Muscle of back (tissue), 13 donors: Measurements from ENCODE around the gene SPANXA1. TPM values are rescaled to one million over a fixed set of nuclear protein-coding genes. Genes with fewer than 3 reads are reported as not detected.
A peak's percentile ranks its signal among the peaks of the same experiment; 100 is the strongest.
"Not testable (repeated sequence)": the region's sequence is repeated elsewhere in the genome, so short reads cannot be mapped to it uniquely, and the experiment has no call there.

Experiments
- DNase-seq, 3 donors: peaks; one replicate each; pipeline versions ENCODE4 v3.0.0 to v3.0.0-alpha.2; 2013
- long read RNA-seq, 9 donors: transcript quantifications; one replicate each; lab custom pipeline, GENCODE V29; 2026
- polyA plus RNA-seq, 10 donors: library from polyadenylated mRNA; unstranded; fragments of 120-200 nt; gene quantifications; one replicate each; pipeline ENCODE4 v1.2.1, GENCODE V29; 2013; ENCODE audit not compliant: insufficient read length in 10 of 10

SPANXA1 gene, protein sequence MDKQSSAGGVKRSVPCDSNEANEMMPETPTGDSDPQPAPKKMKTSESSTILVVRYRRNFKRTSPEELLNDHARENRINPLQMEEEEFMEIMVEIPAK
- not detected for polyA plus RNA-seq
- long read RNA-seq, donor 1, result 0 reads
- long read RNA-seq, donor 2, result 0 reads
- long read RNA-seq, donor 3, result 0 reads
- long read RNA-seq, donor 4, result 0 reads
- long read RNA-seq, donor 5, result 0 reads
- long read RNA-seq, donor 6, result 0 reads
- long read RNA-seq, donor 7, result 0 reads
- long read RNA-seq, donor 8, result 0 reads
- long read RNA-seq, donor 9, result 0 reads

DNA sequence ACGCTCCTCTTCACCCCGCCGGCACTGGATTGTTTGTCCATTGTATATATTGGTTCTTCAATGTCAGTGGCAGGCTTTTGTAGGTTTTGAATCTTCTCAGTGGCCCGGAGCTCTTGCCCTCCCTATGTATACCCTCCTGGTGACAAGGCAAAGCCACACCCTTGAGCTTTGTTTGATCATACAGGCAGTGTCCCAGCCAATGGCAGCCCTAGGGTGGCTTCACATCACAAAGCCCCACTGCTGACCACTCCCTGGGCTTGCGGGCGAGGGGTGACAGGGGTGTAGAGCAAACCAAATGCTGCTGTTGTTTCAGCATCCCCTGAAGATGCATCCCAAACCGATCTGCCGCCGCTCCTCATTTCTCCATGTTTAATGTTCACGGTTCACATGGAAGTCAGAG lies at the start of gene SPANXA1:
Gene SPANXA1 (minus strand): TSS at position 101 of the 400 bp plus-strand sequence. CDS start 60 bp downstream, at position 41.
- not testable (repeated sequence) for DNase-seq

GRCh38 chrX:141632124-141632523 lies 47.6 kb upstream of the SPANXA1 start:
- DNase-seq, result no peak

GRCh38 chrX:141619336-141619735 lies 34.8 kb upstream of the SPANXA1 start:
- DNase-seq, result peak in 2 of 3 donors; percentile 0 to 1

- no peak for DNase-seq
Observed at GRCh38 chrX:141609111-141609510, 24.6 kb upstream of the SPANXA1 start.

DNA sequence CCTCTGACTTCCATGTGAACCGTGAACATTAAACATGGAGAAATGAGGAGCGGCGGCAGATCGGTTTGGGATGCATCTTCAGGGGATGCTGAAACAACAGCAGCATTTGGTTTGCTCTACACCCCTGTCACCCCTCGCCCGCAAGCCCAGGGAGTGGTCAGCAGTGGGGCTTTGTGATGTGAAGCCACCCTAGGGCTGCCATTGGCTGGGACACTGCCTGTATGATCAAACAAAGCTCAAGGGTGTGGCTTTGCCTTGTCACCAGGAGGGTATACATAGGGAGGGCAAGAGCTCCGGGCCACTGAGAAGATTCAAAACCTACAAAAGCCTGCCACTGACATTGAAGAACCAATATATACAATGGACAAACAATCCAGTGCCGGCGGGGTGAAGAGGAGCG lies 4.9 kb upstream of the SPANXA1 start, which contains the start of gene SPANXA2:
Gene SPANXA2 (plus strand): TSS at position 301 of the 400 bp plus-strand sequence. CDS start 60 bp downstream, at position 361.
- not testable (repeated sequence) for DNase-seq

DNA sequence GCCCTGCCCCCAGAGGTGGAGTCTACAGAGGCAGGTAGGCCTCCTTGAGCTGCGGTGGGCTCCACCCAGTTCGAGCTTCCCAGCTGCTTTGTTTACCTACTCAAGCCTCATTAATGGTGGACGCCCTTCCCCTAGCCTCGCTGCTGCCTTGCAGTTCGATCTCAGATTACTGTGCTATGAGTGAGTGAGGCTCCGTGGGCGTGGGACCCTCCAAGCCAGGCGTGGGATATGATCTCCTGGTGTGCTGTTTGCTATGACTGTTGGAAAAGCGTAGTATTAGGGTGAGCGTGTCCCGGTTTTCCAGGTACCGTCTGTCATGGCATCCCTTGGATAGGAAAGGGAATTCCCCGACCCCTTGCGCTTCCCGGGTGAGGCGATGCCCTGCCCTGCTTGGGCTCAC lies 42.0 kb downstream of the SPANXA1 start:
- DNase-seq, result not testable (repeated sequence)

Other genes with a start within 250 kb of the SPANXA1 start
- gene SPANXA2, start 5.0 kb upstream of the SPANXA1 start, polyA plus RNA-seq, result not detected
- gene SPANXD, start 114.0 kb upstream of the SPANXA1 start, polyA plus RNA-seq, result under 1 TPM in 1 of 10 donors, not detected in 9; 0.42 TPM